Fibroblast of lung (primary cell): ENCODE data around the gene ZNF649. TPM values are rescaled to one million over a fixed set of nuclear protein-coding genes. Genes with fewer than 3 reads are reported as not detected.
"Not testable (repeated sequence)": the region's sequence is repeated elsewhere in the genome, so short reads cannot be mapped to it uniquely, and the experiment has no call there.

Experiments
- DNase-seq, 2 donors: peaks; one replicate each; pipeline versions ENCODE4 v3.0.0 to v3.0.0-alpha.2; 2010; ENCODE audit warnings: low read depth in 2 of 2
- H2AFZ ChIP-seq: 2 replicates; pipeline ENCODE4 v1.5.1; 2012; ENCODE audit warnings: low read length, control low read depth, inconsistent platforms
- H3K27ac ChIP-seq: 2 replicates; pipeline ENCODE4 v1.5.1; 2011; ENCODE audit warnings: low read length, control low read depth; ENCODE audit not compliant: insufficient read depth
- H3K27me3 ChIP-seq: 2 replicates; pipeline ENCODE4 v1.5.1; 2011; ENCODE audit warnings: mild to moderate bottlenecking, low read length; ENCODE audit not compliant: control insufficient read depth, insufficient read depth
- H3K36me3 ChIP-seq: 2 replicates; pipeline ENCODE4 v1.5.1; 2011; ENCODE audit warnings: low read length; ENCODE audit not compliant: control insufficient read depth, insufficient read depth
- H3K4me1 ChIP-seq: 2 replicates; pipeline ENCODE4 v1.5.1; 2011; ENCODE audit warnings: low read length; ENCODE audit not compliant: control insufficient read depth, insufficient read depth; ENCODE audit errors: extremely low read depth
- H3K4me2 ChIP-seq: 2 replicates; pipeline ENCODE4 v1.5.1; 2011; ENCODE audit warnings: low read length, control low read depth; ENCODE audit not compliant: insufficient read depth; ENCODE audit errors: extremely low read depth
- H3K4me3 ChIP-seq, 4 experiments: fragments of 200-600 bp in 1 of 4; sonication (generic) in 1 of 4; replicated peaks in 1 of 4; 2 replicates each; pipeline ENCODE4 v1.5.1; 2011 to 2016; ENCODE audit warnings: low read length in 4 of 4, low read depth in 3 of 4, mild to moderate bottlenecking in 3 of 4, control low read depth in 2 of 4, inconsistent platforms in 1 of 4, mixed read lengths in 1 of 4; ENCODE audit not compliant: insufficient read depth in 1 of 4; ENCODE audit errors: control extremely low read depth in 1 of 4
- H3K79me2 ChIP-seq: 2 replicates; pipeline ENCODE4 v1.5.1; 2012; ENCODE audit warnings: mild to moderate bottlenecking, low read length, inconsistent platforms; ENCODE audit not compliant: control insufficient read depth, insufficient read depth
- H3K9ac ChIP-seq: 2 replicates; pipeline ENCODE4 v1.5.1; 2011; ENCODE audit warnings: mild to moderate bottlenecking, low read length, control low read depth; ENCODE audit not compliant: insufficient read depth
- H3K9me3 ChIP-seq: 2 replicates; pipeline ENCODE4 v1.5.1; 2012; ENCODE audit warnings: low read depth, low read length; ENCODE audit not compliant: control insufficient read depth, insufficient read depth
- H4K20me1 ChIP-seq: 2 replicates; pipeline ENCODE4 v1.5.1; 2011; ENCODE audit warnings: low read length; ENCODE audit not compliant: control insufficient read depth, insufficient read depth; ENCODE audit errors: extremely low read depth
- CTCF ChIP-seq, 2 donors: IDR thresholded peaks in 1 of 2; conservative IDR thresholded peaks in 1 of 2; 1 replicate in 1 of 2; 2 replicates in 1 of 2; pipeline ENCODE4 v1.5.1; 2011 to 2012; ENCODE audit warnings: low read length in 2 of 2, control low read depth in 1 of 2, inconsistent platforms in 1 of 2, low read depth in 1 of 2, mild to moderate bottlenecking in 1 of 2
- EZH2 ChIP-seq: IDR thresholded peaks from 2 replicates; pipeline ENCODE4 v1.5.1; 2012; ENCODE audit warnings: low read length, control low read depth, mild to moderate bottlenecking; ENCODE audit errors: missing control alignments
- polyA plus RNA-seq, 2 donors: library from polyadenylated mRNA; depleted of rRNA in 1 of 2; stranded (reverse) in 1 of 2; unstranded in 1 of 2; fragments of >200 nt; gene quantifications; 2 replicates each; pipeline ENCODE4 v1.2.1, GENCODE V29; 2011 to 2012; ENCODE audit warnings: missing spikeins in 1 of 2
- total RNA-seq: library from RNA; depleted of rRNA; stranded (reverse); fragments of >200 nt; gene quantifications from 2 replicates; pipeline ENCODE4 v1.2.1, GENCODE V29; 2014

The ZNF649 gene
- total and polyA plus RNA-seq, 2 donors (not counting 1 experiment from before 2014, with no cell fraction given): 4.6 to 6.9 TPM

GRCh38 chr19:51915324-51915867 lies 10.6 kb upstream of the ZNF649 start:
- Histone ChIP-seq H3K9ac (no peak overlapping the region), H3K36me3 (no peaks in the 10 kb centered on the region), H3K4me3 (no peak overlapping the region), H3K27me3 (no peaks in the 10 kb centered on the region), H3K4me1 (no peaks in the 10 kb centered on the region), H3K4me2 (no peak overlapping the region), H4K20me1 (no peaks in the 10 kb centered on the region), H3K79me2 (no peaks in the 10 kb centered on the region), H3K27ac (no peak overlapping the region), H2AFZ (no peak overlapping the region), H3K9me3 (no peaks in the 10 kb centered on the region)
- TF ChIP-seq EZH2: no peak
- TF ChIP-seq CTCF (conservative IDR thresholded peaks at IDR 0.05 in 1 of 2, IDR thresholded peaks at IDR 0.05 in 1 of 2; ENCODE audit: low read depth in 1 of 2, low read length in 2 of 2): no peak
- no peak for DNase-seq

DNA sequence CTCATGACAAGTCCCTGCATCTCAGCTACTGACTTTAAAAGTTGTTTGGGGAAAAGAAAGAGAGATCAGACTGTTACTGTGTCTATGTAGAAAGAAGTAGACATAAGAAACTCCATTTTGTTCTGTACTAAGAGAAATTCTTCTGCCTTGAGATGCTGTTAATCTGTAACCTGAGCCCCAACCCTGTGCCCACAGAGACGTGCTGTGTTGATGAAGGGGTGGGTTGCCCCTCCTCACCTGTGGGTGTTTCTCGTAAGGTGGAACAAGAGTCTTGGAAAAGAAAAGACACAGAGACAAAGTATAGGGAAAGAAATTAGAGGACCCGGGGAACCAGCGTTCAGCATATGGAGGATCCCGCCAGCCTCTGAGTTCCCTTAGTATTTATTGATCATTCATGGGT lies 3.2 kb upstream of the ZNF649 start:
- H3K9me3 ChIP-seq: not testable (repeated sequence)

GRCh38 chr19:51906108-51906507 lies 1.3 kb upstream of the ZNF649 start:
- H3K4me3 ChIP-seq, H3K36me3 ChIP-seq, H3K9ac ChIP-seq, DNase-seq, H3K4me2 ChIP-seq, H3K27me3 ChIP-seq, H3K9me3 ChIP-seq, H3K4me1 ChIP-seq, H4K20me1 ChIP-seq, H2AFZ ChIP-seq, H3K27ac ChIP-seq: not testable (repeated sequence)
- H3K79me2 ChIP-seq: peaks cover 15% of the 10 kb centered on the region

More for the DNA sequence above, 3.2 kb upstream of the ZNF649 start:
- H3K9ac ChIP-seq, H3K4me1 ChIP-seq, H3K36me3 ChIP-seq, H3K79me2 ChIP-seq, DNase-seq, H3K27me3 ChIP-seq, H4K20me1 ChIP-seq, H3K4me2 ChIP-seq, H3K4me3 ChIP-seq, H2AFZ ChIP-seq, H3K27ac ChIP-seq: not testable (repeated sequence)

- not testable (repeated sequence) for H4K20me1 ChIP-seq, H3K9me3 ChIP-seq, H3K27me3 ChIP-seq, H3K36me3 ChIP-seq, DNase-seq, H3K4me2 ChIP-seq, H3K4me1 ChIP-seq, H3K27ac ChIP-seq, H3K4me3 ChIP-seq, H3K9ac ChIP-seq
- H2AFZ ChIP-seq: peak overlapping the region; percentile 41
- H3K79me2 ChIP-seq: peaks cover 15% of the 10 kb centered on the region
Observed at GRCh38 chr19:51905639-51906038, 822 bp upstream of the ZNF649 start.
